ENCODE measurements around the gene RBM27.
"Not testable (repeated sequence)": the region's sequence is repeated elsewhere in the genome, so short reads cannot be mapped to it uniquely, and the experiment has no call there.

The RBM27 gene, protein sequence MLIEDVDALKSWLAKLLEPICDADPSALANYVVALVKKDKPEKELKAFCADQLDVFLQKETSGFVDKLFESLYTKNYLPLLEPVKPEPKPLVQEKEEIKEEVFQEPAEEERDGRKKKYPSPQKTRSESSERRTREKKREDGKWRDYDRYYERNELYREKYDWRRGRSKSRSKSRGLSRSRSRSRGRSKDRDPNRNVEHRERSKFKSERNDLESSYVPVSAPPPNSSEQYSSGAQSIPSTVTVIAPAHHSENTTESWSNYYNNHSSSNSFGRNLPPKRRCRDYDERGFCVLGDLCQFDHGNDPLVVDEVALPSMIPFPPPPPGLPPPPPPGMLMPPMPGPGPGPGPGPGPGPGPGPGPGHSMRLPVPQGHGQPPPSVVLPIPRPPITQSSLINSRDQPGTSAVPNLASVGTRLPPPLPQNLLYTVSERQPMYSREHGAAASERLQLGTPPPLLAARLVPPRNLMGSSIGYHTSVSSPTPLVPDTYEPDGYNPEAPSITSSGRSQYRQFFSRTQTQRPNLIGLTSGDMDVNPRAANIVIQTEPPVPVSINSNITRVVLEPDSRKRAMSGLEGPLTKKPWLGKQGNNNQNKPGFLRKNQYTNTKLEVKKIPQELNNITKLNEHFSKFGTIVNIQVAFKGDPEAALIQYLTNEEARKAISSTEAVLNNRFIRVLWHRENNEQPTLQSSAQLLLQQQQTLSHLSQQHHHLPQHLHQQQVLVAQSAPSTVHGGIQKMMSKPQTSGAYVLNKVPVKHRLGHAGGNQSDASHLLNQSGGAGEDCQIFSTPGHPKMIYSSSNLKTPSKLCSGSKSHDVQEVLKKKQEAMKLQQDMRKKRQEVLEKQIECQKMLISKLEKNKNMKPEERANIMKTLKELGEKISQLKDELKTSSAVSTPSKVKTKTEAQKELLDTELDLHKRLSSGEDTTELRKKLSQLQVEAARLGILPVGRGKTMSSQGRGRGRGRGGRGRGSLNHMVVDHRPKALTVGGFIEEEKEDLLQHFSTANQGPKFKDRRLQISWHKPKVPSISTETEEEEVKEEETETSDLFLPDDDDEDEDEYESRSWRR
- 29.7 to 69.7 (median 63.5) reads per million in 3 experiments for total RNA-seq

DNA sequence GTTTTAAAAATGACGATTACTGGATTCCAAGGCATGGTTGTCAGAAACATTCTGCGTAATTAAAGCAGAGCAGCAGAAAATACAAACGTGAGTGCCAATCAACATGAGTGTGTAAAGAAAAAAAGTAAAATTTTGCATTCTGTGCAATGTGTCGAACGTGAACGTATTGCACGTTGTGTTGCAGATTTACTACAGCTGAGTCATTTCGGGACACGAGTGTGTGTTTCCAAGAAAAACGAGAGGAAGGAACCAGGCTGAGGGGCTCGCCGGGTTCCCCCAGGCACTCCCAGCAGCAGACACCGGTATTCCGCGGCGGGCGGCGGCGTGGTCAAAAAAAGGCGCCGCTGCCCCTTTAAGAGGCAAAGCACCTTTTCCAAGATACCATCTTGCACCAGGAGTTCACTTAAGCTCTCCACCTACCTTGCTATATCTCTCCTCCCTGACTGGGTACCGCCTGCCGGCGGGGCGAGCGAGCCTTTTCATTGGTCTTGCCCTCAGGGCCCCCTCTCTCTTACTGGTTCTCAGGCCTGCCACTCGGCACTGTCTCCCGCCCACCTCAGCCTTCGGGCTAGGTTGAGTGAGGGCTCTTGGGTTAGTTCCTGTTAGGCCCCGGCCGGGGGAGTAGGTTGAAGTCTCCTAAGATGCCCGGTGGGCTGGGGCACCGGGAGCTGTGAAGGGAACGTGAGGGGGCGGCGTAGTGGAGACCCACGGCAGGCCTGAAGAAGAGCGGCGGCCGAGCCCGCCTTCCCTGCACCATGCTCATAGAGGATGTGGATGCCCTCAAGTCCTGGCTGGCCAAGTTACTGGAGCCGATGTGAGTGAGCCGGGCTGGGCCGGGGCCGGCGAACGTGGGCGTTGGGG, at the start of gene RBM27:
Gene RBM27 (plus strand): TSS at position 595 of the 861 bp plus-strand sequence. CDS start 161 bp downstream, at position 756.
- peak; percentile 98 for DNase-seq

DNA sequence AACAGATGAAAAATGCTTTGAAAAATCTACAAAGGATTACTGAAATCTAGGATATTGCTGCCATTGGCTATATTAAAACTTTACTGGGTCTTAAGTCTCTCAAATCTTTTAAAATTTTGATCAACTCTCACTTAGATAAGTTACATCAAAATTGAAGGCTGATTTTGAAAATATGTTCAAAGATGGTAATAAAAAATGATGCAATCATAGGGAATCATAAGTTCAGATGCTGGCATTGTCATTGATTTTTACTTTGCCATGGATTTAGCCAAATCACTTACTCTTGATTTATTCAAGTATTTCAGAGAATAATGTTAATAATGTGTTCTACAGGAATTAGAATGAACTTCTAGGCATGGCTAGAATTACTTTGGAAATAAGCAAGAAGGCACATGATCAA, 45.1 kb upstream of the RBM27 start:
- no peak for DNase-seq

DNA sequence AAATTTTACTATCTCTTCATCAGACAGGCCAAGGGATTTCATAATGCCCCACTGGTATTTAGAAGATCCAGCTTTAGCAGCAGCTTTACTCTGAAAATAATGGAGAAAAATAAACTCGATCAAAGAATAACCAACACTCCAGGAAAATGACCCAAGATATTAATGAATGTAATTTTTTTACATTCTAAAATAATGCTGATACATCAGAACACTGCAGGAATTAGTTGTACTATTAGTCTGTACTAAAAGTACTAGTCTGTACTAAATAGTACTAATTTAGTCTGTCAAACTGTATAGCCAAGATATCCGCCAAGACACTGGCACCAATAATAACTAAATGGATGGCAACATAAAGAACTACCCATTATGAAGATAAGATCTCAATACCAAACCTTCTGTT, 39.0 kb upstream of the RBM27 start:
- no peak for DNase-seq

GRCh38 chr5:146165460-146165859, 37.9 kb upstream of the RBM27 start:
- no peak for DNase-seq

DNA sequence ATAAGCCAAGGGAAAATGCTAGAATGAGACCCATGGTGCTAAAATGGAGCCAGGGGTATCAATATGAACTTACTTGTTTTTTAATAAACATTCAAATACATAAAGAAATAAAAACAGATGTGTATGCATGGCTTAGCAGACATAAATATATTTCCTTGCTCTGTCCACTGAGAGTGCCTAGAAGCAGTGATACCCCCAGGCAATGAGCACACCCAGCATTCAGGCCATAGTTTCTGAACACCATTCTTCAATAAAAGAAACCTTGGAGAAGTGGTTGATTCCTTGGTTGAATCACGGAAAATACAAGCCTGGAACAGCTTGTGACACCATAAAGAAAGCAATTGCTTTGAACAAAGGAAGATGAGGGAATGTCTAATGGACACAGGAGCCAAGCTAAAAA, 37.5 kb upstream of the RBM27 start:
- DNase-seq, result no peak

- DNase-seq, result no peak
These were observed 34.3 kb upstream of the RBM27 start for GRCh38 chr5:146169076-146169475.

- not testable (repeated sequence) for DNase-seq
These were observed 30.4 kb upstream of the RBM27 start for GRCh38 chr5:146173049-146173448.

DNA sequence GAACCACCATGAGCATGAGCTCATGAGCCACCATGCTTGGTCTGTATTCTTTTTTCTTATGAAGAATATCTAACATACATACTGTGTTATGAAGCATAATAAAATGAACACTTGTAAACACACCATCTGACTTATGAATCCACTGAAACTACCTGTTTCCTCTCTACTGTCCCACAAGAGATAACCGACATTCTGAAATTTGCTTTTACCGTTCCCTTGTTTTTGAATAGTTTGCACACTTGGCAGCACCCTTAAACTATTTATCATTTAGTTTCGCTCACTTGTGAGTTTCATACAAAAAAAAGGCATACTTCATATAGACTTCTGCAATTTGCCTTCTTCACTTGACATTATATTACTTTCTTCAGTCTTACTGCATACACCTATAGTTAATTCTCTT, 29.8 kb upstream of the RBM27 start:
- no peak for DNase-seq

GRCh38 chr5:146176805-146177204, 26.6 kb upstream of the RBM27 start:
- DNase-seq, result no peak

DNA sequence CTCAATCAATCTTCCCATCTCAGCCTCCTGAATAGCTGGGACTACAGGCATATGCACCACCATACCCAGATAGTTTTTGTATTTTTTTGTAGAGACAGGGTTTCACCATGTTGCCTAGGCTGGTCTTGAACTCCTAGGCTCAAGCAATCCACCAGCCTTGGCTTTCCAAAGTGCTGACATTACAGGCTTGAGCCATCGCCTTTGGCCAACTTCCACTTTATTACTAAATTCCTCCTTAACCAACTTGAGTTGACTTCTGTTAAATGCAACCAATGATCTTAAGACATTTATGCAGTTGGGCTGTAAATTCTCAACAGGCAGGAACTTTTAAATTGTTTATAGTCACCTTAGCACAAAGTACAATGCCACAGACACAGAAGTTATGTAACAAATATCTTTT, 23.7 kb upstream of the RBM27 start:
- no peak for DNase-seq

GRCh38 chr5:146183403-146183802, 20.0 kb upstream of the RBM27 start:
- DNase-seq, result not testable (repeated sequence)

- no peak for DNase-seq
These were observed 18.2 kb upstream of the RBM27 start for GRCh38 chr5:146185161-146185560.

GRCh38 chr5:146188358-146188757, 15.0 kb upstream of the RBM27 start:
- DNase-seq, result no peak

GRCh38 chr5:146192571-146193043, 10.8 kb upstream of the RBM27 start:
- DNase-seq, result no peak

DNA sequence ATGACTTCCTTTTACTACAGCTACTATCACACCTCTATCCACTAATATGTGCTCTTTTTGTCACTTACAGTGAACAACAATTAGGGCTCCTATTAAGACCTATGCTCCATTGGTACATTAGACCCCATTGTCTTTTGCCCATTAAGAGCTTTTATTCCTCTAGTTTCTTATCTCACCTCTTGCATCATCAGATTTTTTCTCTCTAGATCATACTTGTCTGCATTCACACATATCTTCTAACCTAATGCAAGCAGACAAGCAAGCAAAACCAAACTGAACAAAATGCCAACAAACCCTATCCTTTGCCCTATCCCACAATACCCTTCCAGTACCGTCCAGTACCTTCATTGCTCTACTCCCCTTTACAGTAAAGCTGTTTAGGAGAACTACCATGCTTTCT, 10.1 kb upstream of the RBM27 start:
- DNase-seq, result no peak

GRCh38 chr5:146194997-146195396, 8.4 kb upstream of the RBM27 start:
- DNase-seq, result not testable (repeated sequence)

DNA sequence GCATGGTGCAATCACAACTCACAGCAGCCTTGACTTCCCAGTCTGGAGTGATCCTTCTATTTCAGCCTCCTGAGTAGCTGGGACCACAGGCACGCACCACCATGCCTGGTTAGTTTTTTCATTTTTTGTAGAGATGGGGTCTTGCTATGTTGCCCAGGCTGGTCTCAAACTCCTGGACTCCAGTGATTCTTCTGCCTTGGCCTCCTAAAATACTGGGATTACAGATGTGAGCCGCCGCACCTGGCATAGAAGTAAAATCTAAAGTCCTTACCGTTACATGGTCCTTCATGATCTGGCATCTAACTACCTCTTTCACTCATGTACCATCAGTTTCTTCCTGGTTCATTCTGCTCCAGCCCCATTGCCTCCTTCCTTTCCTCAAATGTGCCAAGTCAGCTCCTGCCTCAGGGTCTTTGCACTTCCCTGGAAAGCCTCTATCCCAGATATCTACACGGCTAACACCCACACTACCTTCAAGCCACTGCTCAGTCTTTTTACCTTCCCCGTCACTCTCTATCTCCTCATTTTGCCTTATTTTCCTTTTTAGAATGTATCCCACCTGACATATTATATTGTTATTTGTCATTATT, 6.9 kb upstream of the RBM27 start:
- no peak for DNase-seq

GRCh38 chr5:146199176-146199815, 4.1 kb upstream of the RBM27 start:
- no peak for DNase-seq

DNA sequence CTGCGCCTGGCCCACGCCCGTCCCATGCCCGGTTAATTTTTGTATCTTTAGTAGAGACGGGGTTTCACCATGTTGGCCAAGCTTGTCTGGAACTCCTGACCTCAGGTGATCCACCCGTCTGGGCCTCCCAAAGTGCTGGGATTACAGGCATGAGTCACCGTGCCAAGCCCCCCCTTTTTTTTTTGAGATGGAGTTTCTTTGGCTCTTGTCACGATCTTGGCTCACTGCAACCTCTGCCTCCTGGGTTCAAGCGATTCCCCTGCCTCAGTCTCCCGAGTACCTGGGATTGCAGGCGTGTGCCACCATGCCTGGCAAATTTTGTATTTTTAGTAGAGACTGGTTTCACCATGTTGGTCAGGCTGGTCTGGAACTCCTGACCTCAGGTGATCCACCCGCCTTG, 1.6 kb upstream of the RBM27 start:
- DNase-seq, result not testable (repeated sequence)

DNA sequence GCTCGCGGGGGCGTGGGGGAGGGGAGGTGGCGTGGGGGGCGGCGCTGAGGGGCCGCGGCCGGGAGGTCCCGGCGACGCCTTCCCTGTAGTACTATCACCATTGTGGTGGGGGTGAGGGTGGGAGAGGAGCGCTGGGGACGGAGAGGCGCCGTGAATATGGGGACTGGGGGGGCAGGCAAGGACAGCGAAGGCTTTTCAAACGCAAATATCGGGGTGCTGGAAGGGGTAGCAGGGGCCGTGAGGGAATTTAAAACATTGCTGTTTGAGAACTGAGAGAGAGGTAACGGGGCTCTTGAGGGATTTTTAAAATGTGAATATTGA, 427 bp downstream of the RBM27 start:
- DNase-seq, result no peak

- DNase-seq, result no peak
These were observed 2.2 kb downstream of the RBM27 start for GRCh38 chr5:146205499-146206202.

Data from central memory CD4-positive, alpha-beta T cell (primary cell).